A549 (cell line): ENCODE measurements around the gene TBC1D16. TPM values are rescaled to one million over a fixed set of nuclear protein-coding genes. Genes with fewer than 3 reads are reported as not detected.

Experiments used
- ATAC-seq, 2 experiments: fragments of 200-7000 bp in 1 of 2; fragments of >200 bp in 1 of 2; cut with Nextera tagmentation in 1 of 2; cut with Tn5 transposase in 1 of 2; 3 replicates each; pipeline versions ENCODE4 v1.8.0 to v1.9.1; 2018 to 2020; ENCODE audit warnings: mild to moderate bottlenecking in 1 of 2, moderate library complexity in 1 of 2
- CTCF ChIA-PET: fragments of 300-600 bp; sonication (Branson Sonifier 250); formaldehyde crosslinking; extraction: SDS; loops from one replicate; lab custom pipeline; 2021; ENCODE audit warnings: antibody characterized with exemption, inconsistent platforms; lab: Yijun Ruan, JAX
- POLR2A ChIA-PET: fragments of 350-600 bp; formaldehyde crosslinking; extraction: SDS; loops from one replicate; lab custom pipeline; 2021; ENCODE audit warnings: antibody characterized with exemption, inconsistent platforms; lab: Yijun Ruan, JAX
- DNase-seq, 2 experiments: peaks; one replicate each; pipeline versions ENCODE4 v3.0.0 to v3.0.0-alpha.2; 2011 to 2016; ENCODE audit warnings: low read depth in 1 of 2, low spot score in 1 of 2
- FAIRE-seq: peaks from 2 replicates; lab custom pipeline; 2011; peaks lifted over from hg19 to GRCh38; lab: Jason Lieb, UNC
- H3K27ac ChIP-seq, 2 experiments: fragments of >200 bp; sonication (Bioruptor Twin); formaldehyde crosslinking; 3 replicates each; pipeline ENCODE4 v1.5.1; 2016 to 2017
- H3K4me1 ChIP-seq: fragments of >200 bp; sonication (Bioruptor Twin); formaldehyde crosslinking; 3 replicates; pipeline ENCODE4 v1.6.1; 2016
- H3K4me2 ChIP-seq: fragments of >200 bp; sonication (Bioruptor Twin); formaldehyde crosslinking; 3 replicates; pipeline ENCODE4 v1.6.1; 2016
- H3K4me3 ChIP-seq: fragments of >200 bp; sonication (Bioruptor Twin); formaldehyde crosslinking; 3 replicates; pipeline ENCODE4 v1.5.1; 2016
- H3K9me3 ChIP-seq: fragments of >200 bp; sonication (Bioruptor Twin); formaldehyde crosslinking; 3 replicates; pipeline ENCODE4 v1.6.1; 2016
- ATOH8 ChIP-seq: fragments of 250-450 bp; sonication (Bioruptor Pico); IDR thresholded peaks from 2 replicates; pipeline ENCODE4 v1.5.0; 2020; ENCODE audit warnings: low read depth, mild to moderate bottlenecking, moderate library complexity
- CBX8 ChIP-seq: fragments of 200-600 bp; sonication (generic); IDR thresholded peaks from 2 replicates; pipeline ENCODE4 v1.6.1; 2016
- EHF ChIP-seq: fragments of 250-450 bp; sonication (Bioruptor Pico); IDR thresholded peaks from 2 replicates; pipeline ENCODE4 v1.5.0; 2020; ENCODE audit warnings: mild to moderate bottlenecking
- EP300 ChIP-seq, 2 experiments: fragments of >200 bp; sonication (Bioruptor Twin); formaldehyde crosslinking; IDR thresholded peaks; 2 replicates in 1 of 2; 3 replicates in 1 of 2; pipeline ENCODE4 v1.6.1; 2016 to 2017
- ESRRA ChIP-seq: fragments of 150-350 bp; IDR thresholded peaks from 2 replicates; pipeline ENCODE4 v1.6.1; 2014; ENCODE audit warnings: mild to moderate bottlenecking, low read length, borderline replicate concordance
- FOSL2 ChIP-seq, 2 experiments: fragments of 450-650 bp in 1 of 2; fragments of >200 bp in 1 of 2; sonication (Bioruptor Twin) in 1 of 2; formaldehyde crosslinking; IDR thresholded peaks; 2 replicates each; pipeline versions ENCODE4 v1.5.0 to v1.6.1; 2016 to 2020; ENCODE audit warnings: mild to moderate bottlenecking in 1 of 2, moderate library complexity in 1 of 2
- HOXA7 ChIP-seq: fragments of 250-450 bp; sonication (Bioruptor Pico); IDR thresholded peaks from 2 replicates; pipeline ENCODE4 v1.5.0; 2020; ENCODE audit warnings: mild to moderate bottlenecking, moderate library complexity
- JUN ChIP-seq, 2 experiments: fragments of >200 bp; sonication (Bioruptor Twin); formaldehyde crosslinking; IDR thresholded peaks; 2 replicates in 1 of 2; 3 replicates in 1 of 2; pipeline ENCODE4 v1.6.1; 2016 to 2017
- KDM1A ChIP-seq: fragments of 200-600 bp; sonication (generic); IDR thresholded peaks from 2 replicates; pipeline ENCODE4 v1.6.1; 2016; ENCODE audit warnings: low read depth, mild to moderate bottlenecking
- MAZ ChIP-seq: fragments of 150-350 bp; IDR thresholded peaks from 2 replicates; pipeline ENCODE4 v1.6.1; 2014; ENCODE audit warnings: antibody characterized with exemption, low read depth, low read length, borderline replicate concordance
- NR3C1 ChIP-seq: fragments of >200 bp; sonication (Bioruptor Twin); formaldehyde crosslinking; IDR thresholded peaks from 3 replicates; pipeline ENCODE4 v1.6.1; 2017
- PBX3 ChIP-seq: IDR thresholded peaks from 2 replicates; pipeline ENCODE4 v1.6.1; 2012
- RAD21 ChIP-seq, 2 experiments: fragments of >200 bp in 1 of 2; sonication (Bioruptor Twin) in 1 of 2; formaldehyde crosslinking in 1 of 2; IDR thresholded peaks in 1 of 2; conservative IDR thresholded peaks in 1 of 2; 2 replicates in 1 of 2; 3 replicates in 1 of 2; pipeline ENCODE4 v1.6.1; 2012 to 2018; ENCODE audit warnings: inconsistent platforms in 1 of 2
- RARB ChIP-seq: fragments of 250-450 bp; sonication (Bioruptor Pico); IDR thresholded peaks from 2 replicates; pipeline ENCODE4 v1.8.0; 2021; ENCODE audit warnings: mild to moderate bottlenecking, moderate library complexity
- RCOR1 ChIP-seq: fragments of 150-350 bp; IDR thresholded peaks from 2 replicates; pipeline ENCODE4 v1.6.1; 2014; ENCODE audit warnings: antibody characterized with exemption, low read length, low read depth
- RNF2 ChIP-seq: fragments of 200-600 bp; sonication (generic); IDR thresholded peaks from 2 replicates; pipeline ENCODE4 v1.6.1; 2016; ENCODE audit warnings: low read depth, mild to moderate bottlenecking, antibody characterized with exemption, moderate library complexity, borderline replicate concordance
- TFCP2L1 ChIP-seq: fragments of 250-450 bp; sonication (Bioruptor Pico); IDR thresholded peaks from 2 replicates; pipeline ENCODE4 v1.5.0; 2021; ENCODE audit warnings: mild to moderate bottlenecking
- ZC3H11A ChIP-seq: fragments of 450-650 bp; IDR thresholded peaks from 2 replicates; pipeline ENCODE4 v1.6.1; 2014; ENCODE audit warnings: antibody characterized with exemption, mild to moderate bottlenecking
- ZNF302 ChIP-seq: fragments of 250-450 bp; sonication (Bioruptor Pico); IDR thresholded peaks from 2 replicates; pipeline ENCODE4 v1.9.0; 2021; ENCODE audit warnings: inconsistent platforms, mild to moderate bottlenecking, moderate library complexity
- ZSCAN20 ChIP-seq: fragments of 250-450 bp; sonication (Bioruptor Pico); IDR thresholded peaks from 2 replicates; pipeline ENCODE4 v1.8.0; 2022; ENCODE audit warnings: mild to moderate bottlenecking, moderate library complexity
- WGBS: methylation state at CpG from one replicate; pipeline ENCODE4 v1.1.6; 2017; ENCODE audit errors: missing lambda C conversion rate; 5-methylcytosine and 5-hydroxymethylcytosine counted together
- polyA plus RNA-seq, 4 experiments: library from polyadenylated mRNA; depleted of rRNA in 3 of 4; stranded (reverse); fragments of >200 nt; fragmentation: RNase III in 1 of 4; extraction: RNeasy Plus Mini Kit Qiagen cat#74134 plus additional on column Dnase treatment in 1 of 4; gene quantifications; 2 replicates in 3 of 4; 3 replicates in 1 of 4; pipeline ENCODE4 v1.2.3, GENCODE V29; 2011 to 2017
- TF ChIP-seq, protein P1 (sequence below): IDR thresholded peaks from 2 replicates; pipeline ENCODE4 v1.6.1; 2012

The TBC1D16 gene
- polyA plus RNA-seq, 2 of the 4 experiments (the other 2 are of a cell fraction): 8.9 to 12.5 TPM

GRCh38 chr17:79888009-79888540 lies 147.6 kb downstream of the TBC1D16 start (continued):
- TF ChIP-seq HOXA7 (CRISPR knock-in tag): no peak
- TF ChIP-seq CBX8: no peak
- no peak for TF ChIP-seq ZNF302 (CRISPR knock-in tag)
- no peak for TF ChIP-seq ESRRA

- FAIRE-seq (no peak), ATAC-seq (no peak), DNase-seq (no peak)
- 77% methylated on average over 14 of the region's 14 CpGs for WGBS
- ChIA-PET POLR2A (no interaction called here), CTCF (interaction anchor here (0.6 to 6.0 kb wide), 9 partner anchors 12 to 1636 kb away, joined by 3 to 43 read pairs (median 4); no protein-coding TSS in a partner anchor)
- no peak for TF ChIP-seq ATOH8 (CRISPR knock-in tag)
- TF ChIP-seq RCOR1: no peak
- TF ChIP-seq EHF (CRISPR knock-in tag): no peak
- no peak for TF ChIP-seq KDM1A
- TF ChIP-seq, protein P1, sequence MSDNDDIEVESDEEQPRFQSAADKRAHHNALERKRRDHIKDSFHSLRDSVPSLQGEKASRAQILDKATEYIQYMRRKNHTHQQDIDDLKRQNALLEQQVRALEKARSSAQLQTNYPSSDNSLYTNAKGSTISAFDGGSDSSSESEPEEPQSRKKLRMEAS: no peak
- TF ChIP-seq RNF2: no peak
- TF ChIP-seq RARB (CRISPR knock-in tag): no peak
- TF ChIP-seq JUN (IDR thresholded peaks at IDR 0.05): no peak
- no peak for TF ChIP-seq PBX3
- no peak for TF ChIP-seq RAD21 (conservative IDR thresholded peaks at IDR 0.05 in 1 of 2, IDR thresholded peaks at IDR 0.05 in 1 of 2)
- TF ChIP-seq TFCP2L1: no peak
- TF ChIP-seq FOSL2 (IDR thresholded peaks at IDR 0.05): no peak
- no peak for TF ChIP-seq FOSL2 (CRISPR knock-in tag; IDR thresholded peaks at IDR 0.05)
- TF ChIP-seq EP300 (IDR thresholded peaks at IDR 0.05): no peak
- no peak for TF ChIP-seq MAZ
- no peak for TF ChIP-seq NR3C1
- Histone ChIP-seq H3K4me1 (no peaks in the 10 kb centered on the region), H3K4me2 (no peak overlapping the region), H3K9me3 (no peaks in the 10 kb centered on the region), H3K27ac (no peak overlapping the region), H3K4me3 (no peak overlapping the region)
Observed at GRCh38 chr17:79887451-79887991, 148.2 kb downstream of the TBC1D16 start.

DNA sequence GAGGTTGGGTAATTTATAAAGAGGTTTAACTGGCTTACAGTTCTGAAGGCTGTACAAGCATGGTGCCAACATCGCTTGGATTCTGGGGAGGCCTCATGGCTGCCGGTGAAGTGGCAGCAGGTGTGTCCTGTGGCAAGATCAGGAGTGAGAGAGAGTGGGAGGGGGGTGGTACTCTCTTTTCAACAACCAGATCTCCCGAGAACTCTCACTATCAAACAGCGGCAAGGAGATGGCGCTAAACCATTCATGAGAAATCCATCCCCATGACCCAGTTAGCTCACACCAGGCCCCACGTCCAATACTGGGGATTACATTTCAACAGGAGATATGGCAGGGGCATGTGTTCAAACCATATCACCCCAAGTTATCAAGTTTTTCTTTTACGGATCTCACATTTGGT lies 152.5 kb downstream of the TBC1D16 start:
- CTCF ChIA-PET: interaction anchor here (4.5 kb wide), 1 partner anchor 9 kb away, joined by 22 read pairs; no protein-coding TSS in a partner anchor
- ATAC-seq: no peak

More for the DNA sequence above, 152.5 kb downstream of the TBC1D16 start:
- Histone ChIP-seq H3K9me3 (no peaks in the 10 kb centered on the region), H3K4me1 (no peaks in the 10 kb centered on the region), H3K4me3 (no peak overlapping the region), H3K4me2 (no peak overlapping the region), H3K27ac (no peak overlapping the region)
- 79% methylated on average over 7 of the region's 7 CpGs for WGBS
- FAIRE-seq (no peak), DNase-seq (no peak)
- POLR2A ChIA-PET: no interaction called here
- TF ChIP-seq FOSL2 (IDR thresholded peaks at IDR 0.05): no peak
- TF ChIP-seq FOSL2 (CRISPR knock-in tag; IDR thresholded peaks at IDR 0.05): no peak
- no peak for TF ChIP-seq ZC3H11A
- no peak for TF ChIP-seq ZSCAN20
- no peak for TF ChIP-seq KDM1A
- no peak for TF ChIP-seq CBX8

Other genes starting within 250 kb of the TBC1D16 start
- gene CBX8, start 238.8 kb downstream of the TBC1D16 start, polyA plus RNA-seq (2011; rRNA removed): 1.5 and 2.8 TPM in 2 replicates
- gene CBX8, start 238.8 kb downstream of the TBC1D16 start, polyA plus RNA-seq (2017; fragmentation: RNase III; extraction: RNeasy Plus Mini Kit Qiagen cat#74134 plus additional on column Dnase treatment): 11.0 to 13.1 TPM (median 11.9 TPM) in 3 replicates
- 21.9 and 34.1 TPM in 2 replicates for gene CBX4, start 196.4 kb downstream of the TBC1D16 start, polyA plus RNA-seq (2011; rRNA removed)
- 25.9 to 31.9 TPM (median 31.0 TPM) in 3 replicates for gene CBX4, start 196.4 kb downstream of the TBC1D16 start, polyA plus RNA-seq (2017; fragmentation: RNase III; extraction: RNeasy Plus Mini Kit Qiagen cat#74134 plus additional on column Dnase treatment)
- 4.3 and 5.9 TPM in 2 replicates for gene CCDC40, start 770 bp upstream of the TBC1D16 start, polyA plus RNA-seq (2011; rRNA removed)
- gene CCDC40, start 770 bp upstream of the TBC1D16 start, polyA plus RNA-seq (2017; fragmentation: RNase III; extraction: RNeasy Plus Mini Kit Qiagen cat#74134 plus additional on column Dnase treatment): 8.2 to 12.6 TPM (median 11.3 TPM) in 3 replicates
- gene GAA, start 65.7 kb upstream of the TBC1D16 start, polyA plus RNA-seq (2011; rRNA removed): 5.7 and 9.5 TPM in 2 replicates
- 36.5 to 48.2 TPM (median 47.4 TPM) in 3 replicates for gene GAA, start 65.7 kb upstream of the TBC1D16 start, polyA plus RNA-seq (2017; fragmentation: RNase III; extraction: RNeasy Plus Mini Kit Qiagen cat#74134 plus additional on column Dnase treatment)
- 181 and 201 TPM in 2 replicates for gene EIF4A3, start 111.3 kb upstream of the TBC1D16 start, polyA plus RNA-seq (2011; rRNA removed)
- 180 to 196 TPM (median 189 TPM) in 3 replicates for gene EIF4A3, start 111.3 kb upstream of the TBC1D16 start, polyA plus RNA-seq (2017; fragmentation: RNase III; extraction: RNeasy Plus Mini Kit Qiagen cat#74134 plus additional on column Dnase treatment)
- gene CARD14, start 134.2 kb upstream of the TBC1D16 start, polyA plus RNA-seq (2011; rRNA removed): 0.11 and 0.18 TPM in 2 replicates
- gene CARD14, start 134.2 kb upstream of the TBC1D16 start, polyA plus RNA-seq (2017; fragmentation: RNase III; extraction: RNeasy Plus Mini Kit Qiagen cat#74134 plus additional on column Dnase treatment): 0.08 to 0.26 TPM (median 0.17 TPM) in 3 replicates
- gene SGSH, start 184.5 kb upstream of the TBC1D16 start, polyA plus RNA-seq (2011; rRNA removed): 14.1 and 14.5 TPM in 2 replicates
- gene SGSH, start 184.5 kb upstream of the TBC1D16 start, polyA plus RNA-seq (2017; fragmentation: RNase III; extraction: RNeasy Plus Mini Kit Qiagen cat#74134 plus additional on column Dnase treatment): 24.0 to 26.2 TPM (median 24.7 TPM) in 3 replicates
- 8.3 and 9.5 TPM in 2 replicates for gene SLC26A11, start 184.6 kb upstream of the TBC1D16 start, polyA plus RNA-seq (2011; rRNA removed)
- gene SLC26A11, start 184.6 kb upstream of the TBC1D16 start, polyA plus RNA-seq (2017; fragmentation: RNase III; extraction: RNeasy Plus Mini Kit Qiagen cat#74134 plus additional on column Dnase treatment): 9.1 to 13.7 TPM (median 13.1 TPM) in 3 replicates
- 127 and 182 TPM in 2 replicates for gene RNF213, start 225.0 kb upstream of the TBC1D16 start, polyA plus RNA-seq (2011; rRNA removed)
- 55.6 to 61.6 TPM (median 59.1 TPM) in 3 replicates for gene RNF213, start 225.0 kb upstream of the TBC1D16 start, polyA plus RNA-seq (2017; fragmentation: RNase III; extraction: RNeasy Plus Mini Kit Qiagen cat#74134 plus additional on column Dnase treatment)